Panc1 (cell line): ENCODE data around the gene ATP1B2.

Experiments used
- POLR2AphosphoS5 ChIP-seq: IDR thresholded peaks from 2 replicates; pipeline ENCODE4 v1.6.1; 2012; ENCODE audit warnings: mild to moderate bottlenecking, low read depth, low read length, moderate library complexity
- TF ChIP-seq, protein P1 (sequence below): fragments of 450-650 bp; IDR thresholded peaks from 2 replicates; pipeline ENCODE4 v1.5.1; 2017; ENCODE audit warnings: mild to moderate bottlenecking

DNA sequence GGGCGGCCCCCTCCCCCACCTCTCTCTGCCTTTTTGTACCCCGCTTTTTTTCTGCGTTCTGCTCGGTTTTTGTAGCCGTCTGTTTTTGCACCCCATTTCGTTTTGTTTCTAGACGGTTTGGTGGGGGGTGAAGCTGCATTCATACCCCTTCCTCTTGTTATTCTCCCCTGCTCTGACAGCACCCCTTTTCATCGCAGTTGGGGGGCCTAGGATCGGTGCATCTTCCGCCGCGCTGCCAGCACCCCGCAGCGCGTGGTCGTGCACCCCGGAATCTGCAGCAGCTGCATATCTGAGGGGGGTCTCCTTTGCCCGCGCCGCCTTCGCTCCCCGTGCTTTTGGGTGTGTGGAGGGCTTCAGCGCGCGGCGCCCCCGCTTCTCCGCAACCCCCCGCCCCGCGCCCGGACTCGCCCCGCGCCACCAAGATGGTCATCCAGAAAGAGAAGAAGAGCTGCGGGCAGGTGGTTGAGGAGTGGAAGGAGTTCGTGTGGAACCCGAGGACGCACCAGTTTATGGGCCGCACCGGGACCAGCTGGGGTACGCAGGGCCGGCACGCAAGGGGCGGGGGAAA lies 455 bp downstream of the ATP1B2 start:
- TF ChIP-seq, protein P1, sequence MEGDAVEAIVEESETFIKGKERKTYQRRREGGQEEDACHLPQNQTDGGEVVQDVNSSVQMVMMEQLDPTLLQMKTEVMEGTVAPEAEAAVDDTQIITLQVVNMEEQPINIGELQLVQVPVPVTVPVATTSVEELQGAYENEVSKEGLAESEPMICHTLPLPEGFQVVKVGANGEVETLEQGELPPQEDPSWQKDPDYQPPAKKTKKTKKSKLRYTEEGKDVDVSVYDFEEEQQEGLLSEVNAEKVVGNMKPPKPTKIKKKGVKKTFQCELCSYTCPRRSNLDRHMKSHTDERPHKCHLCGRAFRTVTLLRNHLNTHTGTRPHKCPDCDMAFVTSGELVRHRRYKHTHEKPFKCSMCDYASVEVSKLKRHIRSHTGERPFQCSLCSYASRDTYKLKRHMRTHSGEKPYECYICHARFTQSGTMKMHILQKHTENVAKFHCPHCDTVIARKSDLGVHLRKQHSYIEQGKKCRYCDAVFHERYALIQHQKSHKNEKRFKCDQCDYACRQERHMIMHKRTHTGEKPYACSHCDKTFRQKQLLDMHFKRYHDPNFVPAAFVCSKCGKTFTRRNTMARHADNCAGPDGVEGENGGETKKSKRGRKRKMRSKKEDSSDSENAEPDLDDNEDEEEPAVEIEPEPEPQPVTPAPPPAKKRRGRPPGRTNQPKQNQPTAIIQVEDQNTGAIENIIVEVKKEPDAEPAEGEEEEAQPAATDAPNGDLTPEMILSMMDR: no peak
- TF ChIP-seq POLR2AphosphoS5: no peak
